PFSK-1 (cell line): ENCODE results near the gene ZHX3.

Experiments used
- FOXP2 ChIP-seq: optimal IDR thresholded peaks from 2 replicates; pipeline ENCODE3; 2011; ENCODE audit warnings: borderline replicate concordance, control low read depth, inconsistent platforms; ENCODE audit not compliant: insufficient read depth; ENCODE audit errors: extremely low read length, extremely low read depth
- POLR2AphosphoS5 ChIP-seq: IDR thresholded peaks from 2 replicates; pipeline ENCODE4 v1.6.1; 2012; ENCODE audit warnings: low read depth, mild to moderate bottlenecking, control low read depth, low read length, moderate library complexity
- REST ChIP-seq, 2 experiments: IDR thresholded peaks; 2 replicates each; pipeline versions ENCODE4 v1.6.1 to v1.8.0; 2011 to 2012; ENCODE audit warnings: low read depth in 2 of 2, low read length in 2 of 2, control low read depth in 1 of 2, inconsistent platforms in 1 of 2, mild to moderate bottlenecking in 1 of 2, moderate library complexity in 1 of 2; ENCODE audit not compliant: insufficient read depth in 1 of 2

GRCh38 chr20:41358230-41358629 lies 40.7 kb upstream of the ZHX3 start:
- TF ChIP-seq REST (IDR thresholded peaks at IDR 0.05; ENCODE audit: insufficient read depth in 1 of 2, low read depth in 2 of 2, low read length in 2 of 2) (no peak), POLR2AphosphoS5 (no peak), FOXP2 (no peak)
